Central memory CD8-positive, alpha-beta T cell (primary cell): ENCODE results near the gene TMEM272.

Experiments used
- ATAC-seq: fragments of 150-1000 bp; cut with Tn5 transposase; replicated peaks from 2 replicates; pipeline ENCODE4 v1.10.0; 2022; ENCODE audit warnings: mild to moderate bottlenecking, moderate FRiP score, moderate number of reproducible peaks; ENCODE audit not compliant: poor library complexity, severe bottlenecking; ENCODE audit errors: extremely low read depth
- DNase-seq, 2 donors: peaks; one replicate each; pipeline ENCODE4 v3.0.0; 2021; ENCODE audit warnings: low spot score in 2 of 2
- H3K27ac Mint-ChIP-seq: one replicate; pipeline ENCODE4 v1.8.0; 2022; ENCODE audit warnings: low read depth, mild to moderate bottlenecking, moderate library complexity, mixed read lengths
- H3K27me3 Mint-ChIP-seq: one replicate; pipeline ENCODE4 v1.8.0; 2022; ENCODE audit warnings: mixed read lengths
- H3K36me3 Mint-ChIP-seq: one replicate; pipeline ENCODE4 v1.8.0; 2022; ENCODE audit warnings: mild to moderate bottlenecking, moderate library complexity, mixed read lengths; ENCODE audit not compliant: insufficient read depth
- H3K4me1 Mint-ChIP-seq: one replicate; pipeline ENCODE4 v1.8.0; 2022; ENCODE audit warnings: mixed read lengths
- H3K4me3 Mint-ChIP-seq: one replicate; pipeline ENCODE4 v1.8.0; 2022; ENCODE audit warnings: mild to moderate bottlenecking, moderate library complexity, mixed read lengths
- H3K9me3 Mint-ChIP-seq: one replicate; pipeline ENCODE4 v1.8.0; 2022; ENCODE audit warnings: mixed read lengths

TMEM272 gene

GRCh38 chr13:51805925-51806324 lies 39.1 kb downstream of the TMEM272 start:
- H3K9me3 Mint-ChIP-seq = no peaks in the 10 kb centered on the region
- peaks cover 42% of the 10 kb centered on the region for H3K36me3 Mint-ChIP-seq
- ATAC-seq = no peak
- peaks cover 35% of the 10 kb centered on the region for H3K4me1 Mint-ChIP-seq
- peak overlapping the region; percentile 85 for H3K4me3 Mint-ChIP-seq
- no peaks in the 10 kb centered on the region for H3K27me3 Mint-ChIP-seq
- H3K27ac Mint-ChIP-seq = peak overlapping the region; percentile 99
- no peak for DNase-seq

GRCh38 chr13:51805313-51805712 lies 39.7 kb downstream of the TMEM272 start:
- DNase-seq = no peak
- ATAC-seq = no peak
- Mint-ChIP-seq H3K4me1 (peaks cover 35% of the 10 kb centered on the region), H3K27me3 (no peaks in the 10 kb centered on the region), H3K27ac (peak overlapping the region; percentile 99), H3K36me3 (peaks cover 42% of the 10 kb centered on the region), H3K9me3 (no peaks in the 10 kb centered on the region), H3K4me3 (peak overlapping the region; percentile 85)

- Mint-ChIP-seq H3K27ac (peak overlapping the region; percentile 99), H3K27me3 (no peaks in the 10 kb centered on the region), H3K36me3 (peaks cover 42% of the 10 kb centered on the region), H3K4me3 (peak overlapping the region; percentile 85), H3K4me1 (peaks cover 41% of the 10 kb centered on the region), H3K9me3 (no peaks in the 10 kb centered on the region)
- peak; percentile 25 to 34 for DNase-seq
- ATAC-seq = no peak
Measured at GRCh38 chr13:51804295-51805172, 40.4 kb downstream of the TMEM272 start.

- peaks cover 41% of the 10 kb centered on the region for H3K4me1 Mint-ChIP-seq
- peak within 1 kb of the TSS; percentile 85 for H3K4me3 Mint-ChIP-seq
- ATAC-seq (peak; percentile 79), DNase-seq (peak; percentile 80 to 88)
- H3K27me3 Mint-ChIP-seq = no peaks in the 10 kb centered on the region
- H3K27ac Mint-ChIP-seq = peak within 1 kb of the TSS; percentile 99
- no peaks in the 10 kb centered on the region for H3K9me3 Mint-ChIP-seq
- H3K36me3 Mint-ChIP-seq = peaks cover 37% of the 10 kb centered on the region
Measured at GRCh38 chr13:51803422-51804294, 41.3 kb downstream of the TMEM272 start, which contains the start of gene DHRS12. Gene DHRS12, minus strand, starts transcription at chr13:51804163. Its CDS starts 4,504 bp downstream, at chr13:51799659.

GRCh38 chr13:51802631-51803418 lies 42.2 kb downstream of the TMEM272 start:
- H3K4me3 Mint-ChIP-seq = peak overlapping the region; percentile 85
- H3K4me1 Mint-ChIP-seq = peaks cover 43% of the 10 kb centered on the region
- no peaks in the 10 kb centered on the region for H3K27me3 Mint-ChIP-seq
- peak overlapping the region; percentile 99 for H3K27ac Mint-ChIP-seq
- peaks cover 39% of the 10 kb centered on the region for H3K36me3 Mint-ChIP-seq
- H3K9me3 Mint-ChIP-seq = no peaks in the 10 kb centered on the region
- ATAC-seq (peak; percentile 0), DNase-seq (no peak)

GRCh38 chr13:51801631-51802099 lies 43.3 kb downstream of the TMEM272 start:
- no peak for ATAC-seq
- no peaks in the 10 kb centered on the region for H3K9me3 Mint-ChIP-seq
- peaks cover 40% of the 10 kb centered on the region for H3K36me3 Mint-ChIP-seq
- peak overlapping the region; percentile 99 for H3K27ac Mint-ChIP-seq
- H3K4me1 Mint-ChIP-seq = peaks cover 47% of the 10 kb centered on the region
- H3K27me3 Mint-ChIP-seq = no peaks in the 10 kb centered on the region
- peak overlapping the region; percentile 85 for H3K4me3 Mint-ChIP-seq
- DNase-seq = no peak

- no peak overlapping the region for H3K27ac Mint-ChIP-seq
- no peak overlapping the region for H3K4me3 Mint-ChIP-seq
- DNase-seq (no peak), ATAC-seq (no peak)
- no peaks in the 10 kb centered on the region for H3K9me3 Mint-ChIP-seq
- H3K4me1 Mint-ChIP-seq = peaks cover 42% of the 10 kb centered on the region
- H3K36me3 Mint-ChIP-seq = peaks cover 36% of the 10 kb centered on the region
- no peaks in the 10 kb centered on the region for H3K27me3 Mint-ChIP-seq
Measured at GRCh38 chr13:51800486-51800885, 44.5 kb downstream of the TMEM272 start.

- Mint-ChIP-seq H3K27me3 (no peaks in the 10 kb centered on the region), H3K27ac (no peak overlapping the region)
Measured at GRCh38 chr13:51799261-51799660, 45.7 kb downstream of the TMEM272 start.

GRCh38 chr13:51797664-51798488 lies 47.1 kb downstream of the TMEM272 start:
- H3K27ac Mint-ChIP-seq = no peak overlapping the region
- H3K4me1 Mint-ChIP-seq = peaks cover 22% of the 10 kb centered on the region
- H3K36me3 Mint-ChIP-seq = peaks cover 12% of the 10 kb centered on the region
- peak in 1 of 2 donors; percentile 36 for DNase-seq
- no peaks in the 10 kb centered on the region for H3K9me3 Mint-ChIP-seq
- H3K4me3 Mint-ChIP-seq = no peak overlapping the region
- no peak for ATAC-seq
- no peaks in the 10 kb centered on the region for H3K27me3 Mint-ChIP-seq

More at GRCh38 chr13:51799261-51799660, 45.7 kb downstream of the TMEM272 start:
- Mint-ChIP-seq H3K4me3 (no peak overlapping the region), H3K4me1 (peaks cover 30% of the 10 kb centered on the region), H3K36me3 (peaks cover 26% of the 10 kb centered on the region), H3K9me3 (no peaks in the 10 kb centered on the region)
- DNase-seq (no peak), ATAC-seq (no peak)

- DNase-seq (no peak), ATAC-seq (no peak)
- no peaks in the 10 kb centered on the region for H3K9me3 Mint-ChIP-seq
- H3K27ac Mint-ChIP-seq = no peak overlapping the region
- H3K4me3 Mint-ChIP-seq = no peak overlapping the region
- H3K27me3 Mint-ChIP-seq = no peaks in the 10 kb centered on the region
- peaks cover 7% of the 10 kb centered on the region for H3K36me3 Mint-ChIP-seq
- H3K4me1 Mint-ChIP-seq = peaks cover 12% of the 10 kb centered on the region
Measured at GRCh38 chr13:51796546-51796945, 48.4 kb downstream of the TMEM272 start.

- ATAC-seq = no peak
Measured at GRCh38 chr13:51795419-51795818, 49.6 kb downstream of the TMEM272 start.

More at GRCh38 chr13:51795419-51795818, 49.6 kb downstream of the TMEM272 start:
- Mint-ChIP-seq H3K36me3 (peaks cover 7% of the 10 kb centered on the region), H3K4me3 (no peak overlapping the region), H3K4me1 (peaks cover 12% of the 10 kb centered on the region), H3K27me3 (no peaks in the 10 kb centered on the region), H3K27ac (peak overlapping the region; percentile 54), H3K9me3 (no peaks in the 10 kb centered on the region)
- DNase-seq = no peak
